ENCODE results near the gene TENT4A. TPM values are rescaled to one million over a fixed set of nuclear protein-coding genes. Genes with fewer than 3 reads are reported as not detected.

TENT4A gene
- total RNA-seq, 1 experiment from 2014 or later: 29.2 TPM

- peak overlapping the region; percentile 86; the same call in 1 of the 2 replicates for H3K27ac Mint-ChIP-seq
- TF ChIP-seq, protein P1, sequence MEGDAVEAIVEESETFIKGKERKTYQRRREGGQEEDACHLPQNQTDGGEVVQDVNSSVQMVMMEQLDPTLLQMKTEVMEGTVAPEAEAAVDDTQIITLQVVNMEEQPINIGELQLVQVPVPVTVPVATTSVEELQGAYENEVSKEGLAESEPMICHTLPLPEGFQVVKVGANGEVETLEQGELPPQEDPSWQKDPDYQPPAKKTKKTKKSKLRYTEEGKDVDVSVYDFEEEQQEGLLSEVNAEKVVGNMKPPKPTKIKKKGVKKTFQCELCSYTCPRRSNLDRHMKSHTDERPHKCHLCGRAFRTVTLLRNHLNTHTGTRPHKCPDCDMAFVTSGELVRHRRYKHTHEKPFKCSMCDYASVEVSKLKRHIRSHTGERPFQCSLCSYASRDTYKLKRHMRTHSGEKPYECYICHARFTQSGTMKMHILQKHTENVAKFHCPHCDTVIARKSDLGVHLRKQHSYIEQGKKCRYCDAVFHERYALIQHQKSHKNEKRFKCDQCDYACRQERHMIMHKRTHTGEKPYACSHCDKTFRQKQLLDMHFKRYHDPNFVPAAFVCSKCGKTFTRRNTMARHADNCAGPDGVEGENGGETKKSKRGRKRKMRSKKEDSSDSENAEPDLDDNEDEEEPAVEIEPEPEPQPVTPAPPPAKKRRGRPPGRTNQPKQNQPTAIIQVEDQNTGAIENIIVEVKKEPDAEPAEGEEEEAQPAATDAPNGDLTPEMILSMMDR (IDR thresholded peaks at IDR 0.05): no peak
- no peak for TF ChIP-seq EMX1 (CRISPR knock-in tag; IDR thresholded peaks at IDR 0.05)
- TF ChIP-seq KAT7 (CRISPR knock-in tag; IDR thresholded peaks at IDR 0.05; ENCODE audit: borderline replicate concordance): no peak
- TF ChIP-seq ZNF423 (CRISPR knock-in tag; IDR thresholded peaks at IDR 0.05): no peak
- TF ChIP-seq IRF2 (CRISPR knock-in tag; IDR thresholded peaks at IDR 0.05; ENCODE audit: borderline replicate concordance, low read depth): no peak
- no peak for TF ChIP-seq JAZF1 (CRISPR knock-in tag; IDR thresholded peaks at IDR 0.05)
- TF ChIP-seq, protein P2, sequence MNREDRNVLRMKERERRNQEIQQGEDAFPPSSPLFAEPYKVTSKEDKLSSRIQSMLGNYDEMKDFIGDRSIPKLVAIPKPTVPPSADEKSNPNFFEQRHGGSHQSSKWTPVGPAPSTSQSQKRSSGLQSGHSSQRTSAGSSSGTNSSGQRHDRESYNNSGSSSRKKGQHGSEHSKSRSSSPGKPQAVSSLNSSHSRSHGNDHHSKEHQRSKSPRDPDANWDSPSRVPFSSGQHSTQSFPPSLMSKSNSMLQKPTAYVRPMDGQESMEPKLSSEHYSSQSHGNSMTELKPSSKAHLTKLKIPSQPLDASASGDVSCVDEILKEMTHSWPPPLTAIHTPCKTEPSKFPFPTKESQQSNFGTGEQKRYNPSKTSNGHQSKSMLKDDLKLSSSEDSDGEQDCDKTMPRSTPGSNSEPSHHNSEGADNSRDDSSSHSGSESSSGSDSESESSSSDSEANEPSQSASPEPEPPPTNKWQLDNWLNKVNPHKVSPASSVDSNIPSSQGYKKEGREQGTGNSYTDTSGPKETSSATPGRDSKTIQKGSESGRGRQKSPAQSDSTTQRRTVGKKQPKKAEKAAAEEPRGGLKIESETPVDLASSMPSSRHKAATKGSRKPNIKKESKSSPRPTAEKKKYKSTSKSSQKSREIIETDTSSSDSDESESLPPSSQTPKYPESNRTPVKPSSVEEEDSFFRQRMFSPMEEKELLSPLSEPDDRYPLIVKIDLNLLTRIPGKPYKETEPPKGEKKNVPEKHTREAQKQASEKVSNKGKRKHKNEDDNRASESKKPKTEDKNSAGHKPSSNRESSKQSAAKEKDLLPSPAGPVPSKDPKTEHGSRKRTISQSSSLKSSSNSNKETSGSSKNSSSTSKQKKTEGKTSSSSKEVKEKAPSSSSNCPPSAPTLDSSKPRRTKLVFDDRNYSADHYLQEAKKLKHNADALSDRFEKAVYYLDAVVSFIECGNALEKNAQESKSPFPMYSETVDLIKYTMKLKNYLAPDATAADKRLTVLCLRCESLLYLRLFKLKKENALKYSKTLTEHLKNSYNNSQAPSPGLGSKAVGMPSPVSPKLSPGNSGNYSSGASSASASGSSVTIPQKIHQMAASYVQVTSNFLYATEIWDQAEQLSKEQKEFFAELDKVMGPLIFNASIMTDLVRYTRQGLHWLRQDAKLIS (CRISPR knock-in tag; IDR thresholded peaks at IDR 0.05; ENCODE audit: borderline replicate concordance): no peak
- TF ChIP-seq NR2C2 (CRISPR knock-in tag; IDR thresholded peaks at IDR 0.05): no peak
- TF ChIP-seq FOXP1 (CRISPR knock-in tag; IDR thresholded peaks at IDR 0.05; ENCODE audit: borderline replicate concordance): no peak
- ATAC-seq: no peak
- no peak for DNase-seq (ENCODE audit: low spot score)
- POLR2A ChIA-PET: interaction anchor here (0.6 to 1.7 kb wide), 2 partner anchors 15 to 200 kb away, joined by 3 to 8 read pairs; no protein-coding TSS in a partner anchor
- H3K9me3 Mint-ChIP-seq: no peaks in the 10 kb centered on the region
- CTCF ChIA-PET: interaction anchor here (0.8 kb wide), 1 partner anchor 24 kb away, joined by 3 read pairs; no protein-coding TSS in a partner anchor
- no peaks in the 10 kb centered on the region for H3K36me3 Mint-ChIP-seq
- peaks cover 26% of the 10 kb centered on the region for H3K4me1 Mint-ChIP-seq
- H3K4me3 Mint-ChIP-seq: peak overlapping the region; percentile 84
- peaks cover 19% of the 10 kb centered on the region for H3K27me3 Mint-ChIP-seq (ENCODE audit: low read depth)
Measured at GRCh38 chr5:6711409-6712141, 1.7 kb upstream of the TENT4A start.

DNA sequence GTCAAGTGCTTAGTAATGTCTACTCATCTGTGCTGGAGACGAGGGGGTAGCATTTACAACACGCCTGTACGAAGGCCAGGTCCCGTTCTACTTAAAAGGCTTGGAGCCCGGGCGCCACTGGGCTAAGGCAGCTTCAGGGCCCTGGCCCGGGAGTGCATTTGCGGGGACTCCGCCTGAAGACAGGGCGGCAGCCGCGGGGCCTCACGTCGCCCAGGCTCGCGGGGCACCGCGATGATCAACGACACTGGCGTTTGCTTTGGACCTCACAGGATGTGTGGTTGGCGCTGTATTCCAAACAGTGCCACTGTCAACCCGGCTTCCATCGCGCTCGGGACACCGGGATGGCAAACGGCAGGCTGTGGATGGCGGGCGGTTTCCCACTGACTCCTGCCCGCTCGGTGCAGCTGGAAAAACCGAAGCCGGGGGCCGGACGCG, 1.1 kb upstream of the TENT4A start:
- CTCF ChIA-PET: interaction anchor here (0.8 to 1.5 kb wide), 2 partner anchors 12 to 25 kb away, joined by 3 to 5 read pairs; no protein-coding TSS in a partner anchor
- Mint-ChIP-seq H3K27ac (peak overlapping the region; percentile 86), H3K4me3 (peak overlapping the region; percentile 84), H3K36me3 (no peaks in the 10 kb centered on the region), H3K4me1 (peaks cover 30% of the 10 kb centered on the region), H3K9me3 (no peaks in the 10 kb centered on the region), H3K27me3 (ENCODE audit: low read depth) (peaks cover 17% of the 10 kb centered on the region)
- DNase-seq (ENCODE audit: low spot score) (peak; percentile 48), ATAC-seq (peak; percentile 30)
- POLR2A ChIA-PET: interaction anchor here (0.6 to 1.7 kb wide), 2 partner anchors 14 to 201 kb away, joined by 3 to 8 read pairs; no protein-coding TSS in a partner anchor
- TF ChIP-seq, protein P3, sequence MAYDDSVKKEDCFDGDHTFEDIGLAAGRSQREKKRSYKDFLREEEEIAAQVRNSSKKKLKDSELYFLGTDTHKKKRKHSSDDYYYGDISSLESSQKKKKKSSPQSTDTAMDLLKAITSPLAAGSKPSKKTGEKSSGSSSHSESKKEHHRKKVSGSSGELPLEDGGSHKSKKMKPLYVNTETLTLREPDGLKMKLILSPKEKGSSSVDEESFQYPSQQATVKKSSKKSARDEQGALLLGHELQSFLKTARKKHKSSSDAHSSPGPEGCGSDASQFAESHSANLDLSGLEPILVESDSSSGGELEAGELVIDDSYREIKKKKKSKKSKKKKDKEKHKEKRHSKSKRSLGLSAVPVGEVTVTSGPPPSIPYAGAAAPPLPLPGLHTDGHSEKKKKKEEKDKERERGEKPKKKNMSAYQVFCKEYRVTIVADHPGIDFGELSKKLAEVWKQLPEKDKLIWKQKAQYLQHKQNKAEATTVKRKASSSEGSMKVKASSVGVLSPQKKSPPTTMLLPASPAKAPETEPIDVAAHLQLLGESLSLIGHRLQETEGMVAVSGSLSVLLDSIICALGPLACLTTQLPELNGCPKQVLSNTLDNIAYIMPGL (CRISPR knock-in tag; IDR thresholded peaks at IDR 0.05): peak; percentile 33; the same call in 1 of the 2 replicates
- no peak for TF ChIP-seq NFYB (CRISPR knock-in tag; conservative IDR thresholded peaks at IDR 0.05; ENCODE audit: low read depth)

GRCh38 chr5:6712577-6713273, 507 bp upstream of the TENT4A start:
- no peaks in the 10 kb centered on the region for H3K9me3 Mint-ChIP-seq
- no peaks in the 10 kb centered on the region for H3K36me3 Mint-ChIP-seq
- POLR2A ChIA-PET: interaction anchor here (1.7 kb wide), 1 partner anchor 14 kb away, joined by 3 read pairs; no protein-coding TSS in a partner anchor
- peak; percentile 96 for DNase-seq (ENCODE audit: low spot score)
- peaks cover 16% of the 10 kb centered on the region for H3K27me3 Mint-ChIP-seq (ENCODE audit: low read depth)
- CTCF ChIA-PET: interaction anchor here (0.8 to 1.5 kb wide), 2 partner anchors 12 to 25 kb away, joined by 3 to 5 read pairs; no protein-coding TSS in a partner anchor
- H3K4me3 Mint-ChIP-seq: peak overlapping the region; percentile 84
- H3K4me1 Mint-ChIP-seq: peaks cover 36% of the 10 kb centered on the region
- ATAC-seq: peak; percentile 83
- peak overlapping the region; percentile 86 for H3K27ac Mint-ChIP-seq
- TF ChIP-seq CREM (CRISPR knock-in tag; IDR thresholded peaks at IDR 0.05) (peak; percentile 77), NR3C1 (CRISPR knock-in tag; conservative IDR thresholded peaks at IDR 0.05; ENCODE audit: low read depth) (0 out of 2 replicates have a peak, but pooled peaks have one; percentile 26), PRRX2 (CRISPR knock-in tag; IDR thresholded peaks at IDR 0.05) (no peak), ZNF138 (CRISPR knock-in tag; conservative IDR thresholded peaks at IDR 0.05) (0 out of 2 replicates have a peak, but pooled peaks have one; percentile 72)
- TF ChIP-seq, protein P4, sequence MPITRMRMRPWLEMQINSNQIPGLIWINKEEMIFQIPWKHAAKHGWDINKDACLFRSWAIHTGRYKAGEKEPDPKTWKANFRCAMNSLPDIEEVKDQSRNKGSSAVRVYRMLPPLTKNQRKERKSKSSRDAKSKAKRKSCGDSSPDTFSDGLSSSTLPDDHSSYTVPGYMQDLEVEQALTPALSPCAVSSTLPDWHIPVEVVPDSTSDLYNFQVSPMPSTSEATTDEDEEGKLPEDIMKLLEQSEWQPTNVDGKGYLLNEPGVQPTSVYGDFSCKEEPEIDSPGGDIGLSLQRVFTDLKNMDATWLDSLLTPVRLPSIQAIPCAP (CRISPR knock-in tag; IDR thresholded peaks at IDR 0.05): 0 out of 2 replicates have a peak, but pooled peaks have one; percentile 62
- TF ChIP-seq, protein P5, sequence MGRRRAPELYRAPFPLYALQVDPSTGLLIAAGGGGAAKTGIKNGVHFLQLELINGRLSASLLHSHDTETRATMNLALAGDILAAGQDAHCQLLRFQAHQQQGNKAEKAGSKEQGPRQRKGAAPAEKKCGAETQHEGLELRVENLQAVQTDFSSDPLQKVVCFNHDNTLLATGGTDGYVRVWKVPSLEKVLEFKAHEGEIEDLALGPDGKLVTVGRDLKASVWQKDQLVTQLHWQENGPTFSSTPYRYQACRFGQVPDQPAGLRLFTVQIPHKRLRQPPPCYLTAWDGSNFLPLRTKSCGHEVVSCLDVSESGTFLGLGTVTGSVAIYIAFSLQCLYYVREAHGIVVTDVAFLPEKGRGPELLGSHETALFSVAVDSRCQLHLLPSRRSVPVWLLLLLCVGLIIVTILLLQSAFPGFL (CRISPR knock-in tag; IDR thresholded peaks at IDR 0.05; ENCODE audit: borderline replicate concordance): no peak
- TF ChIP-seq, protein P6, sequence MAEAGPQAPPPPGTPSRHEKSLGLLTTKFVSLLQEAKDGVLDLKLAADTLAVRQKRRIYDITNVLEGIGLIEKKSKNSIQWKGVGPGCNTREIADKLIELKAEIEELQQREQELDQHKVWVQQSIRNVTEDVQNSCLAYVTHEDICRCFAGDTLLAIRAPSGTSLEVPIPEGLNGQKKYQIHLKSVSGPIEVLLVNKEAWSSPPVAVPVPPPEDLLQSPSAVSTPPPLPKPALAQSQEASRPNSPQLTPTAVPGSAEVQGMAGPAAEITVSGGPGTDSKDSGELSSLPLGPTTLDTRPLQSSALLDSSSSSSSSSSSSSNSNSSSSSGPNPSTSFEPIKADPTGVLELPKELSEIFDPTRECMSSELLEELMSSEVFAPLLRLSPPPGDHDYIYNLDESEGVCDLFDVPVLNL (CRISPR knock-in tag; IDR thresholded peaks at IDR 0.05; ENCODE audit: borderline replicate concordance, low read depth): peak; percentile 10; the same call in 1 of the 2 replicates

Data from WTC11 (cell line).